DOHH2 (cell line): Measurements from ENCODE around the gene ADGRA3.

Experiments
- H3F3A ChIP-seq: fragments of 200-600 bp; sonication (generic), shearing (Covaris generic); 2 replicates; pipeline ENCODE4 v1.6.0; 2016; ENCODE audit warnings: antibody characterized with exemption, mild to moderate bottlenecking; ENCODE audit not compliant: control insufficient read depth, insufficient read depth
- H3K27ac ChIP-seq: fragments of 200-600 bp; sonication (generic); 2 replicates; pipeline ENCODE4 v1.5.1; 2014; ENCODE audit warnings: low read depth, mild to moderate bottlenecking, low read length, moderate library complexity
- H3K27me3 ChIP-seq: fragments of 200-600 bp; sonication (generic); 2 replicates; pipeline ENCODE4 v1.6.1; 2014; ENCODE audit warnings: mild to moderate bottlenecking, low read length, mixed read lengths; ENCODE audit not compliant: control insufficient read depth
- H3K36me3 ChIP-seq: fragments of 200-600 bp; sonication (generic); 2 replicates; pipeline ENCODE4 v1.6.1; 2014; ENCODE audit warnings: mild to moderate bottlenecking, low read length, moderate library complexity, mixed read lengths; ENCODE audit not compliant: control insufficient read depth
- H3K4me1 ChIP-seq: fragments of 200-600 bp; sonication (generic); 2 replicates; pipeline ENCODE4 v1.6.1; 2014; ENCODE audit warnings: mild to moderate bottlenecking, low read length, mixed read lengths; ENCODE audit not compliant: control insufficient read depth
- H3K4me2 ChIP-seq: fragments of 200-600 bp; sonication (generic); 2 replicates; pipeline ENCODE4 v1.6.0; 2014; ENCODE audit warnings: mild to moderate bottlenecking, low read length, moderate library complexity
- H3K4me3 ChIP-seq: fragments of 200-600 bp; sonication (generic); 2 replicates; pipeline ENCODE4 v1.5.1; 2014; ENCODE audit warnings: mild to moderate bottlenecking, low read length, mixed read lengths
- H3K79me2 ChIP-seq: fragments of 200-600 bp; sonication (generic); 2 replicates; pipeline ENCODE4 v1.6.1; 2014; ENCODE audit warnings: mild to moderate bottlenecking, low read length, mixed read lengths; ENCODE audit not compliant: control insufficient read depth
- H3K9me2 ChIP-seq: fragments of 200-600 bp; sonication (generic); replicated peaks from 2 replicates; pipeline ENCODE4 v1.6.1; 2014; ENCODE audit warnings: mild to moderate bottlenecking, low read length, mixed read lengths; ENCODE audit not compliant: control insufficient read depth
- H3K9me3 ChIP-seq: fragments of 200-600 bp; sonication (generic); 2 replicates; pipeline ENCODE4 v1.6.1; 2014; ENCODE audit warnings: antibody characterized with exemption, low read length, mixed read lengths; ENCODE audit not compliant: control insufficient read depth, insufficient read depth
- H4K20me1 ChIP-seq: fragments of 200-600 bp; sonication (generic); 2 replicates; pipeline ENCODE4 v1.6.0; 2014; ENCODE audit warnings: low read depth, mild to moderate bottlenecking, antibody characterized with exemption, low read length, moderate library complexity; ENCODE audit not compliant: control insufficient read depth, insufficient read depth
- EZH2phosphoT487 ChIP-seq: fragments of 200-600 bp; sonication (generic); IDR thresholded peaks from 2 replicates; pipeline ENCODE4 v1.6.1; 2017; ENCODE audit warnings: borderline replicate concordance, mild to moderate bottlenecking, antibody characterized with exemption, low read length, moderate library complexity, mixed read lengths
- TF ChIP-seq, protein P1 (sequence below): fragments of 200-600 bp; sonication (generic); IDR thresholded peaks from one replicate; pipeline ENCODE4 v1.5.1; 2014; ENCODE audit warnings: antibody characterized with exemption, mild to moderate bottlenecking, low read depth, low read length; ENCODE audit not compliant: poor library complexity, severe bottlenecking

Gene ADGRA3

DNA sequence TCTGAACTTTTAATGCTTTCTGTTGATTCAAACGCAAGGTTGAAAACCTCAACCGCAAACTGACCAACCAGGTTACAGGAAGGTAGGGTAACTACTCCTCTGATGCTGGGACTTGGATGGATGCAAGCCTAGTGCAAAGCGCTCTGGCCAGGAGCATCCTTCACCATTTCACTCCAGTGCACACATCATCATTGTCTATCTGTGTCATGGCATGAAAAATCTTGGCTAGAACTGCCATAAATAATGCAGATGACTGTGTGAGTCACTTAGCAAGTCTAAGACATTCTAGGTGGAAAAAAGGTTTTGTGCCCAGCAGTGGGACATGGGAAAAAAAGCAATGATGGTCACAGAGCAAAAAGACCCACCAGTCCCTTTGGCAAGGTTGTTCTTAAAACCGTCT, 10.9 kb downstream of the ADGRA3 start:
- Histone ChIP-seq H3K4me2 (no peak overlapping the region), H4K20me1 (no peaks in the 10 kb centered on the region), H3K4me3 (no peak overlapping the region), H3K9me2 (no peaks in the 10 kb centered on the region), H3K36me3 (no peaks in the 10 kb centered on the region), H3F3A (no peaks in the 10 kb centered on the region), H3K4me1 (no peaks in the 10 kb centered on the region), H3K27me3 (no peaks in the 10 kb centered on the region), H3K79me2 (no peaks in the 10 kb centered on the region), H3K9me3 (no peaks in the 10 kb centered on the region), H3K27ac (no peak overlapping the region)
- TF ChIP-seq EZH2phosphoT487: no peak
- TF ChIP-seq, protein P1, sequence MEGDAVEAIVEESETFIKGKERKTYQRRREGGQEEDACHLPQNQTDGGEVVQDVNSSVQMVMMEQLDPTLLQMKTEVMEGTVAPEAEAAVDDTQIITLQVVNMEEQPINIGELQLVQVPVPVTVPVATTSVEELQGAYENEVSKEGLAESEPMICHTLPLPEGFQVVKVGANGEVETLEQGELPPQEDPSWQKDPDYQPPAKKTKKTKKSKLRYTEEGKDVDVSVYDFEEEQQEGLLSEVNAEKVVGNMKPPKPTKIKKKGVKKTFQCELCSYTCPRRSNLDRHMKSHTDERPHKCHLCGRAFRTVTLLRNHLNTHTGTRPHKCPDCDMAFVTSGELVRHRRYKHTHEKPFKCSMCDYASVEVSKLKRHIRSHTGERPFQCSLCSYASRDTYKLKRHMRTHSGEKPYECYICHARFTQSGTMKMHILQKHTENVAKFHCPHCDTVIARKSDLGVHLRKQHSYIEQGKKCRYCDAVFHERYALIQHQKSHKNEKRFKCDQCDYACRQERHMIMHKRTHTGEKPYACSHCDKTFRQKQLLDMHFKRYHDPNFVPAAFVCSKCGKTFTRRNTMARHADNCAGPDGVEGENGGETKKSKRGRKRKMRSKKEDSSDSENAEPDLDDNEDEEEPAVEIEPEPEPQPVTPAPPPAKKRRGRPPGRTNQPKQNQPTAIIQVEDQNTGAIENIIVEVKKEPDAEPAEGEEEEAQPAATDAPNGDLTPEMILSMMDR: no peak

DNA sequence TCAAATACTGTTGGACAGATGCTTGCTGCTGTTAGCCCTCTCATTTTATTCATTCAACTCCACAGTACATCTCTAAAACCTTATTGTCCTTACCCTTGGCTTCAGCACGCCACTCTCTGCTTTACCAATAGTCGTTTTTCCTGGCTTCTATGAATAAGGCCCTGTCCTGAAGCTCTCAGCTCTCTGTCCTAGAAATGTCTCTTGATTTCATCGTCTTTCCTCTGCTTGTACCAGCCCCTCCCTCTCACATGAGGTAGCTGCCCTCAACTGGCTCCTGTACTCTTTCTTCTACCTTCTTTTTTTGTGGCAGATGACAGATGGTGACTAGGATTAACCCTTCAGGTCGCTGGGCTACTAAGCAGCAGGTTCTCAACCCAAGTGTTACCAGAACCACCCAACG, 11.4 kb downstream of the ADGRA3 start:
- Histone ChIP-seq H3K9me2 (no peaks in the 10 kb centered on the region), H3K27me3 (no peaks in the 10 kb centered on the region), H3K4me3 (no peak overlapping the region), H3K79me2 (no peaks in the 10 kb centered on the region), H3K4me1 (no peaks in the 10 kb centered on the region), H3K9me3 (no peaks in the 10 kb centered on the region), H3K36me3 (no peaks in the 10 kb centered on the region), H3F3A (no peaks in the 10 kb centered on the region), H3K27ac (no peak overlapping the region), H3K4me2 (no peak overlapping the region), H4K20me1 (no peaks in the 10 kb centered on the region)
- TF ChIP-seq, protein P1: no peak
- TF ChIP-seq EZH2phosphoT487: no peak

DNA sequence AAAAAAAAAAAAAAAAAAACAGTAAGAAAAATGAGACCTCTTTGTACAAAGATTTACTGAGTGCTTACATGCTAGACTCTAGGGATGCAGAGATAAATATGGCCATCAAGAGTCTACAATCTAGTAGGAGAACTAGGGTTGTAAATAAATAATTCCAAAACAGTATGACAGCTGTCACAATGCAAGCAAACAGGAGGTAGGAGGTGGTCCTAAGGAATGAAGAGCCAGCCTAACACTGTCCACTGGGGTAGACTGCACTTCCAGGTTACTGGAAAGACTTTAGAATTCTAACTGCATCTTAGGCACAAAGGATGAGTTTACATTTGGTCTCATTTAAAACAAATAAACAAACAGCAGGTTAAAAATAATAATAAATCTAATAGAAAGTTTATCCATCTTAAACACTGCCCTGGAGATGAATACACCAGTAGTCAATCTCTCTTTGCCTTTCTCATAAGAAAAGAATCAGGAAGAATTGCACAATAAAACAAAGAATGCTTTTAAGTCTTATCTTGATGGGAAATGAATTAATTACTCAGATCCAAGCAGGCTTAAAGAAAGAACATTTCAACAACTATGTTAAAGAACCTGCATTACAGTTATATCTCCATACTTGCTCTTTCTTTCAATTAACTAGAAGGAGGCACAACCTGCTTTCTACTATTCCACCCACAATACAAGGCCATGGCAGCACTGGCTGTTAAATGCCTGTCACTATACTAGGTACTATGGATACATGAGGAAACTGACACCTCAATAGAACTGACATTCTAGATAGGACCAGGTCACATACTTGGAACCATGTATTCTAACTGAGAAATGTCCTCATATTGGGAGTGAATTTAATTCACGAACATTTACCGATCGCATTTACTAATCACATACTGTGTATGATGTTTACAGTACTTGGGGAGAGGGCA, 12.7 kb downstream of the ADGRA3 start:
- no peaks in the 10 kb centered on the region for H4K20me1 ChIP-seq
- no peaks in the 10 kb centered on the region for H3K36me3 ChIP-seq
- no peak overlapping the region for H3K4me2 ChIP-seq
- H3K9me2 ChIP-seq: no peaks in the 10 kb centered on the region
- no peak overlapping the region for H3K27ac ChIP-seq
- H3F3A ChIP-seq: no peaks in the 10 kb centered on the region
- H3K79me2 ChIP-seq: no peaks in the 10 kb centered on the region
- TF ChIP-seq, protein P1: no peak
- no peak for TF ChIP-seq EZH2phosphoT487
- H3K9me3 ChIP-seq: no peaks in the 10 kb centered on the region
- no peaks in the 10 kb centered on the region for H3K27me3 ChIP-seq
- no peaks in the 10 kb centered on the region for H3K4me1 ChIP-seq
- H3K4me3 ChIP-seq: no peak overlapping the region
